CD4-positive, alpha-beta T cell treated with Interleukin-1 beta for 1 hour (primary cell): ENCODE results near the gene KRT80.
A peak's percentile ranks its signal among the peaks of the same experiment; 100 is the strongest.

ENCODE experiments used
- DNase-seq, 2 donors: peaks; one replicate each; pipeline ENCODE4 v3.0.0-alpha.2; 2020 to 2022

KRT80 gene

DNA sequence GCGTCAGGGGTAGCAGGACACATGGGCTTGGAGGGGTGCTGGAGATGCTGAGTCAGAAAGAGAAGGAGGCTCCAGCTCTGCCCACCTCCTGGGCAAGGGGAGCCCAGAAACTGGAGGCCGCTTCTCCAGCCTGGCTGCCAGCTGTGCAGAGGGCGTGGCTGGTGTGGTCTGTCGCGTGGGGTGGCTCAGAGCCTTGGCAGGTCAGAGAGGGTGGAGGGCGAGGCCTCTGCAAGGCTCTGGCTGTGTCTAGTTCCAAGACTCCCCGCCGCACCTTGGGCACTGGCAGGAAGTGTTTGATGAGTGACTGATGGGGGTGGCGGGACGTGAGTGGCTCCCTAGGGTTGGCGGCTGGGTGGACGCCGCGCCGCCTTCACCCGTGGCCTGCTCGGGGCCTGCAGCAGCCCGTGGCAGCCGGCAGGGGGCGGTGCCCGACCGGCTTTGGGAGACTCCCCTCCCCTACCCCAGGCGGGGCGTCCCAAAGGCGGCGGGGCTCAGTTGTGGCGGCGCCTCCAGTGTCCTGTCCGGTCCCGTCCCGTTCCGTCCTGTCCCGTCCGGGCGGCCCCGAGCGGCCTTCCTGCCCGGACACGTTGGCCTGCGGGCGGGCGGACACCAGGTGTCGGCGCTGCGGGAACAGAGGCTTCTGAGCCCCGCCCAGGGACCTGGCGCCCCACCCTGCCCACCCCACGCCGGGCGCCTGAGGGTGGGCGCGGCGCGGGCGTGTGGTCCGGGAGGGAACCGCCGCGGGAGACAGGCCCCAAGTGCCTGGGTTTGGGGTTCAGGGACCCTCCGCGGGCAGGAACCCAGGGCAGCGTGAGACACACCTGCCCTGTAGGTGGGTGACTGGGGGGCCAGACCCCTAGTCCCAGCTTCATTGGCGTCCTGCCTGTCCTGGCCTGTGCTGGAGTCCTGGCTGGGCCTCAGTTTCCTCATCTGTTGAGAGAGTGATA lies 39.7 kb downstream of the KRT80 start:
- DNase-seq = peak; percentile 75 to 80

DNA sequence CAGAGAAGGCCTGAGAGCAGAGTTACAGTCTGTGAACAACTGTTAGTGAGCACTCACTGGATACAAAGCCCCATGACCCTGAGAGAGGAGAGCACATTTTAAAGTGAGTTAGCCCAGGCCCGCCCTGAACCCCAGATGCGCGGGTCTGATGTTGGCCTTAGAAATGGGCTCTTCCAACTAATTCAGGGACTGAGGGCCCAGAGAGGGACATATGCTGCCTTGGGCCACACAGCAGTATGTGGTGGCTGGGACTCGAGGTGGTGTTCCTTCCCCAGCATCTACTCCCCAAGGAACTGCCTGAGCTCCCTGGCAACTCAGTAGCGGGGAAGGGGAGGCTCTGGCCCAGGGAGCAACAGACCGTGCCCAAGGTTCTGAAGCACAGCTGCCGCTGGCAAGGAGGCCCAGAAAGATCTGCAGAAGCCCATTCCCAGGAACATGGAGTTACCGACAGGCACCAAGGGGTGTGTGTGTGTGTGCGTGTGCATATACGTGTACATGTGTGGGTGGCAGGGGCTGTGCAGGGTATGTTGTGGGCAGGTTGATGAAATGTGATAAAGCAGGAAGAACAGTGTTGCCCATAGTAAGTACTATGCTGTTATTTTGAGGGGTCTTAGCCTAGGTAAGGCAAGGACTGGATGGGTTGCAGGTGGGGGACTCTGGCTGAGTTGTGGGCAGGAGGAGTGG lies 40.5 kb downstream of the KRT80 start:
- DNase-seq = no peak

DNA sequence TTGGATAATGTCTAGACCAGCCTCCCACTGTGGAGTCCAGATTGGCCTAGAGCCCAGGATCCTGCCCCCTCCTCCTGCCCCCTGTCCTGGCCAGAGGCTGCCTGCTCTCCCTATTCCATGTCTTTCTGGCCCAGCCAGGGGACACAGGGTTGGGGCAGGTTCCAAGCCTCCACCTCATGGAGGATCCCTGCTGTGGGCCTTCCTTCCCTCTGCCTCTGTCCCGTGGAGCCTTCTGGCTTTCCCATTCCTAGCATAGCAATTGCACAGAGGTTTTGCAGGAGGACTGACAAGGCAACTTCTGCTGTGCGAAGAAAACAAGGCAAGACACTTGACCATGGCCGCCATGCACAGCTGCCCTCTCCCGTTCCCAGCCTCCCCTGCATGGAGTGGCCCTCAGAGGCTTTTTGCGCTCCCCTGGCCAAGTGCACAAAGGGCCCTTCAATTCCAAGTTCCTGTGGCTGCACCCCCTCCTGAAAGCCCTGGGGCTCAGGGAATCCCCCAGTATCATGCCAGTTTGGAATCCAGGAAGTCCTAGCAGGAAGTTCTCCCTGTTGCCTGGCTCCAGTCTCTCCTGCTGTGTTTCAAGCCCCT lies 42.1 kb downstream of the KRT80 start:
- DNase-seq = no peak

DNA sequence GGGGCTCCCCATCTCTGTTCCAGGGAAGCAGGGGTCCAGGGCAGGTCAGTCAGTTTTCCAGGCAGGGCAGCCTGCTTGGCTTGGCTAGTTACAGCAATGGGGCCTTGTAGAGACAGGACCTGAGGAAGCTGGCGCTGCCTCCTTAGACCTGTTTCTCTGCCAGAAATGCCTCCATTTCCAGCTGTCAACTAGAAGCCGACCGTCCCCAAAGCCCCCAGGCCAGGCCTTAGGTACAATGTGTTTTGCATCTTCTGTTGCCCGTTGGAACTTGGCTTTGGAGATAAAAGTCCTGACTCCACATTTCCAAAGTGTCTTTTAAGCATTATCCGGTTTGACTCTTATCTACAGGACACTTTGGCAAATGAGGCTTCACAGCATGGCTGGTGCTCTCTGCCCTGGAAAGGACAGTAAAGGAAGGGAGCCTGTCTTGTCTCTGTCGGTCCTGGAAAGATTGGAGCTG lies 42.6 kb downstream of the KRT80 start:
- DNase-seq = no peak

DNA sequence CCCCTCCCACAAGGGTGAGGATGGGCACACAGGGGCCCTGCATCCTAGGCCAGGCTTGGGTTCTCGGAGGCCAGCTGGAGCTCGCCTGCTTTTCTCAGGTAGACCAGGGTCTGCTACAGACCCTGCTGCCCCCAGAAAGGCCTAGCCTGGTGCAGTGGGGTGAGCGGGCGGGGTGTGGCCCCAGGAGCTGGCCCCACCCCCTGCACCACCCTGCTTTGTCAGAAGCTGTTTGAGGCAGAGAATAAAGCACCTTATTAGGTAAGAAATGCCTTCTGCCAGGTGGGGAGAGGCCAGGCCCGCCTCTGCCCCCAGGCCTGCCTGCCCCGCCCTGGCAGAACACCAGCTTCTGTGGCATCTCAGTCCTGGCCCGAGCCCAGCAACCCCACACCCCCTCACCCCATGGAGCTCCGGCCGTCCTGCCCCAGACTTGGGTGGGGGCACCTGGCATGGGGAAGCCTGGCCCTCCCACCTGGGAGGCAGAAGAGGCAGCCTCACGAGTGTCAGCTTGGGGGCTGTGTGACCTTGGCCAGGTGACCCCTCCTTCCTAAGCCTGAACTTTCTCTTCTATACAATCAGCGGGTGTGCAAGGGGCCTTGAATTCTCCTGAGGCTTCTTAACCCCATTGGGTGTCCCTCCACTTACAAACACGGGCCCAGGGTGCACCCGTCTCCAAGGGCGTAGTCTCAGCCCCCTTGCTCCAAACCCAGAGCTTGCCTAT lies 43.2 kb downstream of the KRT80 start:
- DNase-seq = no peak

DNA sequence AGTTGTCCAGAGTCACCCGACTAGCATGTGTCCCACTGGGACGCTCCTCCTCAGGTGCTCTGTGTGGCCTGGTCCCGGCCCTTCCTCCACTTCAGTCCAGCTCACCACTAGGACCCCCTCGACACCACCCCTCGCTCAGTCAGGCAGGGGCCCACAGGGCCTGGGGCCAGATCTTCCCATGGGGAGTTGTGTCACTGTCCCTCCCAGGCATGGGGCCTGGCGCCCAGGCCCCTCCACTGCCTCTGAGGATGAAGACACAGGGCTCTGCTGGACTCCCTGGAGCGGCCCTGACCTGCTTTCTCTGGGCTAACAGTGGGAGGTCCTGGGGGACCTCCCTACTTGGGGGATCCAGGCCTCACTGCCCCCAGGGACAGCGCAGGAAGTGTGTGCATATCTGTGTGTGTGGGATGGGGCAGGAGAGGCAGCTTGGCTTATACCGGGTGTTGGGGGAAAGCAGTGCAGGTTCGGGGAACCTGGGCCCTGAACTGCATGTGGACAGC lies 43.8 kb downstream of the KRT80 start:
- no peak for DNase-seq

DNA sequence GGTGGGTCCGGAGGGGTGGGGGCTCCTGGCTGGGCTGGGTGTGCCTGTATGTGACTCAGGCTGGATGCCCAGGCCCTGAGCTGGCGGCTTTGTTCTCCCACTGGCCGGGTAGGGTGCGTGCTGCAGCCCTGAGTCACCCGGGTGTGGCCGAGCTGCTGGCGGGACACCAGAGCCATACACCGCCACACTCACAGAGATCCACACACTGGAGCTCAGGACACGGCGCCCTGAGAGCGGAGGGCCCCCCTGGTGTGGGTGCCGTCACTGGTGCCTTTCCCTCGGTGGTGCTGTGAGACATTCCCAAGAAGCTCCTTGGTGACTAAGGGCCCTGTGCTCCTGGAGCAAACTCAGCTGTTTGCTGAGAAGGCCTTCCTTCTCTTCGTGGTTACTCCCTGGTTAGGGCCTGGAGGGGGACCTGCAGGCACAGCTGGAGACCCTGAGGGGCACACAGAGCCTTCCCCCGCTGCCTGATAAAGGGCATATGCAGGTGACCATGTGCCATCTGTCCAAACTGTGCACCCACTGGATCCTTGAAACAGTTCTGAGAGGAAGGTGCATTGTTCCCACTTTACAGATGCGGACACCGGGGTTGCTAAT lies 44.3 kb downstream of the KRT80 start:
- DNase-seq = peak in 1 of 2 donors; percentile 72

DNA sequence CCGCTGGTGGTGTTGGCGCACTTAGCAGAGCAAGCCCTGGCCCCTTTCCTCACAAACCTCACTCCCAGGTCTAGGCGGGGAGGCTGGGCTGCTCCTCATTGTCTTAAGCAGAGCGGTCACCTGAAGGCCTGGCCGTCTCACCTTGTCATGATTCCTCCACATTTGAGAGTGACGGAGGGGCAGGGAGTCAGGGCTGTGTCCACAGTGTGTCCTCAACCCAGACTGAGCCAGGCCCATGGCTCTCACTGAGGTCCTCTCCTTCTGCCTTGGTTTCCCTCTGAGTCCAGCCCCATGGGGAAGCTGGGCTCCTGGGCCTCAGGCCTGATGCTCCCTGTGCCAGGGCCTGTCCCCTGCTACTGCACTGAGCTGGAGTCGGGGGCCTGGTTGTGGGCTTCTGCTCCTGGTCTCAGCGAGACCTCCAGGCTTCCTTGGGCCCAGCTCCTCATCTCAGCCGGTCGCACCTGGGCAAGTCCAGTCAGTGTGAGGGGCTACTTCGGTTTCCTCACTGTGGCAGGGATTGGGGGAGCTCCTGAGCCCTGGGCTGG lies 44.9 kb downstream of the KRT80 start:
- DNase-seq = no peak

DNA sequence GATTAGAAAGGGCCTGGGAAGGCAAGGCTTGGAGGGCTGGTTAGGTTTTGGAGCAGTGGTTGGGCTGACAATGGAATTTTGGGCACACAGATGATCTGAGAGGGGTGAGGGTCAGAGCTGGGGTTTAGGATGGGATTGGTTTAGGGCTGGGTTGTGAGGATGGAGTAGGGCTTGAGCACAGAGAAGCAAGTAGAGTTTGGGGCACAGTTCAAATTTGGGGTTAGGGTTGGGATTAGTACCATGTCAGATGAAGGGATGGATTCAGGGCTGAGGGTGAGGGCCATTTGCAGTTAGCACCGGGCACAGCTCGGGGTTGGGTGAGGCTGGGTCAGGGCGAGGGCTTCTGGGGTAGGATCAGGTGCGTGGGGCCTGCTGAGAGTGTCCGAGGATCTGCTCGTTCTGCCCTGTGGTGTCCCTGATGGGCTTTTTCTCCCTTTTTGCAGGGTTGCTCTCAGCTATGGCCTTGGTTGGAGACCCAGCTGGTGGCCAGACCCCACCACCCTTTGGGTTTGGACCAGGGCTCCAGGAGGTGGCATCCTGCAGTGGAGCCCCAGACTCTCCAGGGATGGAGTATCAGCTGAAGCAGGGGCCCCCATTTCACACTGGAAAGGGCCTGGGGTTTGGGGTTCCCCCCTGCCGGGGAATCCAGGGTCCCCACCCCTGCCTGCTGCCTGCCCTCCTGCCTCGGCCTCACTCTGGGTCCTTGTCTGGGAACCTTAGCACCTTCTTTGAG lies 45.6 kb downstream of the KRT80 start:
- DNase-seq = no peak

DNA sequence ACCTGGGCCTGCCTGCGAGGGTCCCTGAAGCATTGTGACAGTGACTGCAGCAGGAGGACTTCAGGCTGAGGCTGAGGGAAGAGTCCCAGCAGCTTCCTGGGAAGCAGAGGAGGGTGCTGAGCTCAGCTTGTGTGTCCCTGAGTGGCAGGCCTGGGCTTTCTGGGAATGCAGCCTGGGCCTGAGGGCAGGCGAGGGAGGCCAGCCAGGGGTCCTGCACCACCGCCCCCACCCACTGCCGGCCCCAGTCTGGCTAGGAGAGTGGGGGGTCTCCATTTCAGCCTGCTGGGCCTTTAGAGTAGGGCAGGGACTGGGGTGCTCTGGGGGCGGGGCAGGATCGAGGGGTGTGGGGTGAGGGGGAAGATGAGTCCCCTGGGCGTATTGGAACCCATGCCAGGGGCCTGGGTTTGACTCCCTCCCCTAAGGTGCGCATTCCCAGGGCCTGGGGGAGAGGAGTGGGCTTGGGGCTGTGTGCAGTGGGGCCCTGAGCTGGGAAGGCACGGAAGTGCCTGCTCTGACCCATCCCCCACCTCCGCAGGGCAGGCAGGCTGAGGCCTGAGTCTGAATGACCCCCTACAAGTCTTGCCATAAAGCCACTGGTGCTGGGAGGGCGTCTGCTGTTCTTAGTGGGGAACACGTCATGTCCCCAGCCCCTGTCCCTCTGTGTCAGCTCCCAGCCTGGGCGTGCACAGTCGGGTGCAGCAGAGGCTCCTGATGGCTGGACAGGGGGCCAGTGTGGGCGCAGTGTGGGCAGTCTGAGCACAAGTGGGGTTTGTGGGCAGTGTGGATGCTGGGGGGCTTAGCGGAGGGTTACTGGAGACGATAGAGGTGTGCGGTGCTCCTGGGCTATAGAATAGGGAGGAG lies 46.4 kb downstream of the KRT80 start:
- DNase-seq = no peak

DNA sequence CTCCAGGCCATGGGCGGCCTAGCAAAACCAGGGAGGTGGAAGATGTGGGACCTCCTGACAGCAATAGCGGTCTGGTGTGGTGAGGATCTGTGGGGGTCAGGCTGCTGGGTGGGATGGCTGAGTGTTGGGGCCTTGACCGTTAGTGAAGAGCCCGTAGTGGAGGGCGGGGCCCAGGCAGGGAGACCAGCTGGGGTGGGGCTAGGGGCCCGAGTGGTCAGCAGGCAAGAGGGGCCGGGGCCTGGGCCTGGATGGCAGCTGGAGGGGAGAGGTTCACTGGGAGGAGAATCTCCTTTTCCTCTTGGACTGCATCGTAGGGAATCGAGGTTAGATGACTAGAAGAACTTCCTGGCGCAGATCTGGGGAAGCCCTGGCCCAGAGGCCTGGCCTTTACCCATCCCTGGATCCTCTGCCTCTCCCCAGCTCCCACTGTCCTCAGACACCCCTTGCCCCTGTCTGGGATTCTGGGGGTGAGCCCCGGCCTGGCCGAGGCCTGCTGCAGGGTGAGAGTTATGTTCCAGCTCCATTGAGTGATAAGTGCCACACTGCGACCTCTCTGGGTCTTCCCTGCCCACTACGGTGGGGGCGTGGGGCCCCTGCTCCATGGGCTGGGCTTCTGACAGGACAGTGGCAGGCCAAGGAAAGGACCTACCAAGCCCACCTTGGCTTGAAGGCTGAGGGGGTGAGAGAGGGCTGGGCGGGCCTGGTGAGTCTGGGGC lies 47.1 kb downstream of the KRT80 start:
- DNase-seq = no peak

DNA sequence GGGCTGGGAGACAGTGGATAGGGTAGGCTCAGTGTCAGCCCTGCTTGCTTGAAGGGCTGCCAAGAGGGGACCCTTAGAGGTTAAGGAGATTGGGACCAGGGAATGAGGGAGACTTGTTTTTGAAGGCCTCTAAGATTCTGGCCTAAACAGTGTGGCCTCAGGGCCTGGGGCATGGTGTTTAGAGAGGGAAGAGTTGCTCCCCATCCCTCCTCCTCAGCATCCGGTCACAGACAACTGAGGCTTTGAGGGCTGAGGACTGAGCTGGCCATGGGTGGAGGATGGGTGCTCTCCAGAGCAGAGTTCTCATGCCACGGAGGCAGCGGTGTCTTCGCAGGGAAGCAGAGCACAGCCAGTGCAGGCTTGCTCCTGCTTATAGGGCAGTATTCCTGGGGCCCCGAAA lies 49.4 kb downstream of the KRT80 start:
- DNase-seq = no peak

DNA sequence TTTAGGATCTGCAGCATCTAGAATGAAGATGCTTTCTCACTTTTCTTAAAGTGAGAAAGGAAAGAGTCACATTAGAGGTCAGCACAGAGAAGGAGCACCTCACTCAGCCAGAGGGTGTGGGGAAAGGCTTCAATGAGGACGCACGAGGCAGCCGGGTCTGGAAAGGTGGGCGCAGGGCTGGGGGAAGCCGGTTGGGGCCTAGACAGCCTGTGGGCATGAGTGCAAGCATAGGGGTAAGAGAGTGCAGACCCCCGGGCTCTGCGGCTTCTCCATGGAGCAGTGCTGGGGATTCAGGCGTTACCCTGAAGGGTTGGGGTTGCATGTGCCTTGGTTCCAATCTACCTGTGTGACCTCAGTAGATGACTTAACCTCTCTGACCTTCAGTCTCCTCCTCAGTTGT lies 49.9 kb downstream of the KRT80 start:
- DNase-seq = no peak

DNA sequence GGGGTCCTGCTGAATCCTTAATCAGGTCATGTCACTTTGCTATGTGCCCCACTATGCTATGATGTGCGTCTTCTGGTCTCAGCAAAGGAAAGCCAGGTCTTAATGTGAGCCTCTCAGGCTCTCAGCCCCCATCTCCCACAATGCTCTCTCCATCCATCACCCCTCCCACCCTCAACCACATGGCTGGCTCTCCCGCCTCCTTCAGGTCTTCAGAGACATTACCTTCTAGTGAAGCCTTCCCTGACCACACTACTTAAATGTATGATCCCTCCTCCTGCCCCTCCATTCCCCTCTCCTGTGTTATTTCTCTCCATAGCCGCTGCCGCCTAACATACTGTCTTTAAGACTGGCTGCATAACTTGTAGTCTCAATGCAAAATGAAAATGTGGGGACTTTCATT lies 50.5 kb downstream of the KRT80 start:
- no peak for DNase-seq

DNA sequence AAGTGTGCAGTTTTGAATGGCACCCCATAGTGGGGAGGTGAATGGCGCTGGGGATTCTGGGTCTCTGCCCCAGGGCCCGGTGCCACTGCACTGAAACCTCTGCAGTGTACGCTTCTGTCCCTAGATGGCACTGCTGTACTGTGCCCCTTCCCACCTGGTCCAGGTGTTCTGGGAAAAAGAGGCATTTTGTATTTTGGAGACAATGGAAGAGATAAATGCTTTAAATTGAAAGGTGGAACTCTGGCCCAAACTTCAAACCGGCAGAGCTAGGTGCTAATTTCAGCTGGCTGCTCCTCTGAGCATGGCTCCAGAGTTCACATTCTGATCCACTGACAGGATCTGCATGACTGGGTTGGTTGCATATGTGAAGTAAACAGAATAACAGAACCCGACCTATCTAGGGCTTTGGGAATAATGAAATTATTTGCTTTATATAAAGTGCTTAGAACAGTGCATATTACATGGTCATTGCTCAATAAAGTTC lies 52.2 kb downstream of the KRT80 start:
- DNase-seq = peak; percentile 17 to 41

DNA sequence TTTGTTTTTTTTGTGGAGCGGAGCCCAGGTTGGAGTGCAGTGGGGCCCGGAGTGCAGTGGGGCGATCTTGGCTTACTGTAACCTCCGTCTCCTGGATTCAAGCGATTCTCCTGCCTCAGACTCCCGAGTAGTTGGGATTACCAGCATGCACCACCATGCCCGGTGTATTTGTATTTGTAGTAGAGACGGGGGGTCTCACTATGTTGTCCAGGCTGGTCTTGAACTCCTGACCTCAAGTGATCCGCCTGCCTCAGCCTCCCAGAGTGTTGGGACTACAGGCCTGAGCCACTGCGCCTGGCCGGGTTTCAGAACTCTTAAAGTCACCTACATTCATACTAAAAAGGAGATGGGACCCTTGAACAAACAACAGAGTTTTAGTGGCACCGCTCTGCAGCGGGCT lies 52.7 kb downstream of the KRT80 start:
- no peak for DNase-seq

DNA sequence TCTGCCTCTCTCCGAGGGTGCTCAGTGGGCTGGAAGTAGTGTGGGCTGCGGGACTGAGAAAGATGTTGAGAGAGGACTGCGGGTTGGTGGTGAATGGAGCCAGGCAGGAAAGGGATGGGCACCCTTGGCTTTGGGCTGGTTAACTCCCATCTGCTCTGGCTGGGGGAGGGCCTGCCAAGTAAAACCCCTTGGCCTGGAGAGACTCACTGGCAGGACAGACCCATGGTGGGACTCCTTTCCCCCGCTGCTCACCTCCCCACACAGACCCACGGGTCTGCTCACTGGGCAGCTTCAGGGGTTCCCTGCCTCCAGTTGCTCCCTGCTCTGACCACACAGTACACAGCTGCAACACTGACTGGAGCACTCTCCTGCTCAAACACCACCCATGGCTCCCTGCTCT lies 54.1 kb downstream of the KRT80 start:
- no peak for DNase-seq

DNA sequence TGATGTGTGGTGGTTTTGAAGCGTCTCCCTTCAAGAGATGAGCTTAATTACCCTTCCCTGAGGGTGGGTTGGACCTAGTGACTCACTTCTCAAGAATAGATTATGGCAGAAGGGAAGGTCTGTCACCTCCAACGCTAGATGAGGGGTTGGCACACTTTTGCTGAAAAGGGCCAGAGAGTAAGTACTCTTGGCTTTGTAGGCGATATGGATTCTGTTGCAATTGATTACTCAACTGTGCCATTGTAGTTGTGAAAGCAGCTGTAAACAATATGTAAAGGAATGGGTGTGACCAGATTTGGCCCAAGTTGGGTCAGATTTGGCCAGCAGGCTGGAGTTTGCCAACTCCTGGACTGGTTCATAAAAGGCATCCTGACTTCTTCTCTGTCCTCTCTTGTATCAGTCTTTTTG lies 59.1 kb downstream of the KRT80 start:
- no peak for DNase-seq

DNA sequence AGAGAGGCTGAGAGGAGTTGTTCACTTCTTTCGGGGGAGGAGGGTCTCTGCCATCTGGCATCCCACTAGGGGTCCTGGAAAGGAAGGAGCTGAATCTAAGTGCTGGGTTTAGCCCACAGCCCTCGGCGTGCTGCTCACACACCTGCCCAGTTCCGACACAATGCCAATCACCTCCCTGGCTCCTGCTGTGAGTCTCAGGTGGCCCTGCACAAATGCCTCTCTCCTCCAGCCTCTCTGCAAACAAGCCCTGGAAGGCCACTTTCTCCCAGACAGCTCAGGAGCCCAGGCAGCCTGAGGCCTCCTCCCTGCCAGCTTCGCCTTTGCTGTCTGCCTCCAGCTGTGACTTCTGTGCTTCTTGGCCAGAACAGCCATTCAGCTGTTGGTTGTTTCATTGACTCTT lies 61.1 kb downstream of the KRT80 start:
- no peak for DNase-seq
